Measurements from ENCODE around the gene LGI1. TPM values are rescaled to one million over a fixed set of nuclear protein-coding genes. Genes with fewer than 3 reads are reported as not detected.

The LGI1 gene
- total RNA-seq, 1 experiment from 2014 or later = not detected

DNA sequence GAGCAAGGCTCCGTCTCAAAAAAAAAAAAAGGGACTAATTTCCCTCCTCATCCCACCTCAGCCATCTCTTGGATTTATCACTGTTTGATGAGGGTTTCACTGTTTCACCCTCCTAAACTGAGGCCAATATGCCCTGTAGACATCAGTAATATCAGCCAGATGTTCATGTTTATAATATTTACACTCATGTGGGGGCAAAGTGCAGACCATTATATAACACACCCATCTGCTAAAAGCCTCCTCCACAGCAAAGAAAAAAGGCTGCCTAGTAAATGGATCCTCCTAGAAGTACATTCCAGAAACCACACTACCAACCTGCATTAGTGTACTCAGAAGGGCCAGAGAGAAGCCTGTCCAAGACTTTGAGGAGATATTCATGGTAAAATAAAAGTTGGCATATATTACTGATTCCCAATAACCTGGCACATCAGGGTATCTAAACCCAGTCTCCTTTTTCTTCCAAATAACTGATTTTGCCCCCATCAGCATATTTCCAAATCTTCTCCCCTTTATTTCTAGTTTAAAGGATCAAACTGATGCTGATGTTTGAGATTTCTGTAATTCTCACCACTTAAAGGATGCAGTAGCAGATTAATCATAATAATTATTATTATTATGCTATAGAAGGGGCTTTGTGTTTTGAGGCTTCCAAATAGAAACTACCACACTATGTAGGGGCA is 55.1 kb downstream of the LGI1 start:
- H3K27ac ChIP-seq (ENCODE audit: low read length) = no peak overlapping the region
- DNase-seq (ENCODE audit: low read depth, low spot score) = no peak
- ATAC-seq = no peak
- H3K36me3 ChIP-seq (ENCODE audit: control insufficient read depth, insufficient read depth, low read length) = no peaks in the 10 kb centered on the region
- CTCF ChIA-PET = interaction anchor here (0.8 to 3.7 kb wide), 2 partner anchors 67 to 112 kb away, joined by 3 to 51 read pairs; no protein-coding TSS in a partner anchor
- no TSS peak for BruUV-seq (replicated peaks)
- peaks cover 19% of the 10 kb centered on the region for H3K27me3 ChIP-seq (ENCODE audit: control insufficient read depth, insufficient read depth, low read length)
- H3K4me3 ChIP-seq (ENCODE audit: low read depth in 2 of 2, low read length in 2 of 2) = no peak overlapping the region
- intact Hi-C loops (cut with micrococcal nuclease; ENCODE audit: unreplicated experiment) = loop anchor here (10.0 kb wide), 1 partner anchor 258 kb away; no protein-coding TSS in a partner anchor
- H3K9me3 ChIP-seq (ENCODE audit: control insufficient read depth, insufficient read depth, low read depth, low read length) = no peaks in the 10 kb centered on the region
- in situ Hi-C loops (cut with HindIII; ENCODE audit: low pct_unique_long_range_greater_than_20kb, low sequenced_read_pairs) = no loop called here
- POLR2A ChIA-PET = no interaction called here
- peaks cover 6% of the 10 kb centered on the region; the same call in 1 of the 2 replicates for H3K4me1 ChIP-seq (ENCODE audit: control insufficient read depth, insufficient read depth, low read length)
- TF ChIP-seq TCF7L2 (IDR thresholded peaks at IDR 0.05; ENCODE audit: low read depth, low read length) = no peak
- no peak for TF ChIP-seq SIN3A (IDR thresholded peaks at IDR 0.05; ENCODE audit: borderline replicate concordance, insufficient read depth, low read depth, low read length)
- TF ChIP-seq, protein P1, sequence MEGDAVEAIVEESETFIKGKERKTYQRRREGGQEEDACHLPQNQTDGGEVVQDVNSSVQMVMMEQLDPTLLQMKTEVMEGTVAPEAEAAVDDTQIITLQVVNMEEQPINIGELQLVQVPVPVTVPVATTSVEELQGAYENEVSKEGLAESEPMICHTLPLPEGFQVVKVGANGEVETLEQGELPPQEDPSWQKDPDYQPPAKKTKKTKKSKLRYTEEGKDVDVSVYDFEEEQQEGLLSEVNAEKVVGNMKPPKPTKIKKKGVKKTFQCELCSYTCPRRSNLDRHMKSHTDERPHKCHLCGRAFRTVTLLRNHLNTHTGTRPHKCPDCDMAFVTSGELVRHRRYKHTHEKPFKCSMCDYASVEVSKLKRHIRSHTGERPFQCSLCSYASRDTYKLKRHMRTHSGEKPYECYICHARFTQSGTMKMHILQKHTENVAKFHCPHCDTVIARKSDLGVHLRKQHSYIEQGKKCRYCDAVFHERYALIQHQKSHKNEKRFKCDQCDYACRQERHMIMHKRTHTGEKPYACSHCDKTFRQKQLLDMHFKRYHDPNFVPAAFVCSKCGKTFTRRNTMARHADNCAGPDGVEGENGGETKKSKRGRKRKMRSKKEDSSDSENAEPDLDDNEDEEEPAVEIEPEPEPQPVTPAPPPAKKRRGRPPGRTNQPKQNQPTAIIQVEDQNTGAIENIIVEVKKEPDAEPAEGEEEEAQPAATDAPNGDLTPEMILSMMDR (IDR thresholded peaks at IDR 0.05) = no peak
- no peak for TF ChIP-seq POLR2AphosphoS5 (IDR thresholded peaks at IDR 0.05; ENCODE audit: low read depth, low read length)
- TF ChIP-seq, protein P2, sequence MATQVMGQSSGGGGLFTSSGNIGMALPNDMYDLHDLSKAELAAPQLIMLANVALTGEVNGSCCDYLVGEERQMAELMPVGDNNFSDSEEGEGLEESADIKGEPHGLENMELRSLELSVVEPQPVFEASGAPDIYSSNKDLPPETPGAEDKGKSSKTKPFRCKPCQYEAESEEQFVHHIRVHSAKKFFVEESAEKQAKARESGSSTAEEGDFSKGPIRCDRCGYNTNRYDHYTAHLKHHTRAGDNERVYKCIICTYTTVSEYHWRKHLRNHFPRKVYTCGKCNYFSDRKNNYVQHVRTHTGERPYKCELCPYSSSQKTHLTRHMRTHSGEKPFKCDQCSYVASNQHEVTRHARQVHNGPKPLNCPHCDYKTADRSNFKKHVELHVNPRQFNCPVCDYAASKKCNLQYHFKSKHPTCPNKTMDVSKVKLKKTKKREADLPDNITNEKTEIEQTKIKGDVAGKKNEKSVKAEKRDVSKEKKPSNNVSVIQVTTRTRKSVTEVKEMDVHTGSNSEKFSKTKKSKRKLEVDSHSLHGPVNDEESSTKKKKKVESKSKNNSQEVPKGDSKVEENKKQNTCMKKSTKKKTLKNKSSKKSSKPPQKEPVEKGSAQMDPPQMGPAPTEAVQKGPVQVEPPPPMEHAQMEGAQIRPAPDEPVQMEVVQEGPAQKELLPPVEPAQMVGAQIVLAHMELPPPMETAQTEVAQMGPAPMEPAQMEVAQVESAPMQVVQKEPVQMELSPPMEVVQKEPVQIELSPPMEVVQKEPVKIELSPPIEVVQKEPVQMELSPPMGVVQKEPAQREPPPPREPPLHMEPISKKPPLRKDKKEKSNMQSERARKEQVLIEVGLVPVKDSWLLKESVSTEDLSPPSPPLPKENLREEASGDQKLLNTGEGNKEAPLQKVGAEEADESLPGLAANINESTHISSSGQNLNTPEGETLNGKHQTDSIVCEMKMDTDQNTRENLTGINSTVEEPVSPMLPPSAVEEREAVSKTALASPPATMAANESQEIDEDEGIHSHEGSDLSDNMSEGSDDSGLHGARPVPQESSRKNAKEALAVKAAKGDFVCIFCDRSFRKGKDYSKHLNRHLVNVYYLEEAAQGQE (IDR thresholded peaks at IDR 0.05; ENCODE audit: insufficient read depth in 1 of 2, low read depth in 2 of 2, low read length in 1 of 2) = no peak

DNA sequence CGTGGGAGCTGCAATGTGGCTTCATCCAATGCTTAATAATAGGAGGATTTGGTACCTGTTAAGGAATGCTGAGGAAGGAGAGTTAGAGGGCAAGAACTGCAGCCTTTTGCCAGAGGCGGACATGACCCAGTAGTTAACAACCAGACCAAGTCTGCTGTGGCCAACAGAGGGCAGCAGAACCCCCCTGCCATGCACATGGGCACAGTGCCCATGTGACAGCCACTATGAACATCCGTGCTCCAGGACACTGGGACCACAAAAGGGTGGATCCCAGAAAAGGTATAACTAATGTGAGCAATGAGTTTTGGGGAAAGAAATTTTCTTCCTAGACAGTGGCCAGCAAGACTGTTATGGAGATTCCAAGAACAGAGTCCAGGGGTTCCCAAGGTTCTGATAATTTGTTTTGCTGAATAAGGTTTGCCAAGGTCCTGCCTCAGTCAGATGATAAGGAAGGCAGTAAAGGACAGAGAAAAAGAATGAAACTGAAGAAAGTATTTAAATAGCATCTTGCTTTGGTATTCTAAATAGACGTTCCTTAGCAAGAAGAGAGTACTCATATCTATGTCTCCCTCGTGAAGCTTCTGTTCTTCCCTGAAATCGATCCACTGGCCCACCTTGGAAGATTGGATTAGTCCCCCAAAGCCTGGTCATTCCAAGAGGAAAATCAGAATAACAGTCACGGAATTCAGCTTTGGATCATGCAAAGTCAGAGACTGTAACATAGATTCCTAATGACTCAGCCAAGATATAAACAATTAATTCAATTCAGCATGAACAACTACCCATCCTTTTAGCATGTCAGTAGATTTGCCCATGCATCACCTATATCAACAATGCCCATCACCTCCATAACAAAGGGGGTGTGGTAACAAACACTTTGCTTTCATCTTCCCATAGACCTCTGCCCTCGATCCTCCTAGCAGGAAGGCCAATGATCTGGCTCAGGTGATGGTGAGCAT is 56.0 kb downstream of the LGI1 start:
- CTCF ChIA-PET = interaction anchor here (0.6 to 3.7 kb wide), 4 partner anchors 19 to 259 kb away, joined by 3 to 51 read pairs (median 6); no protein-coding TSS in a partner anchor
- ATAC-seq (peak; percentile 68), DNase-seq (ENCODE audit: low read depth, low spot score) (no peak)
- Histone ChIP-seq H3K9me3 (ENCODE audit: control insufficient read depth, insufficient read depth, low read depth, low read length) (no peaks in the 10 kb centered on the region), H3K27ac (ENCODE audit: low read length) (no peak overlapping the region), H3K36me3 (ENCODE audit: control insufficient read depth, insufficient read depth, low read length) (no peaks in the 10 kb centered on the region), H3K4me3 (ENCODE audit: low read depth in 2 of 2, low read length in 2 of 2) (no peak overlapping the region), H3K27me3 (ENCODE audit: control insufficient read depth, insufficient read depth, low read length) (peaks cover 11% of the 10 kb centered on the region), H3K4me1 (ENCODE audit: control insufficient read depth, insufficient read depth, low read length) (peaks cover 6% of the 10 kb centered on the region; the same call in 1 of the 2 replicates)
- in situ Hi-C loops (cut with HindIII; ENCODE audit: low pct_unique_long_range_greater_than_20kb, low sequenced_read_pairs) (no loop called here), intact Hi-C loops (cut with micrococcal nuclease; ENCODE audit: unreplicated experiment) (loop anchor here (2.0 to 10.0 kb wide), 2 partner anchors 111 to 259 kb away; partner anchors contain the start of gene FRA10AC1)
- TF ChIP-seq, protein P2 (IDR thresholded peaks at IDR 0.05; ENCODE audit: insufficient read depth in 1 of 2, low read depth in 2 of 2, low read length in 1 of 2) = no peak
- TF ChIP-seq, protein P1 (IDR thresholded peaks at IDR 0.05) = peak; percentile 92
- TF ChIP-seq POLR2AphosphoS5 (IDR thresholded peaks at IDR 0.05; ENCODE audit: low read depth, low read length) = no peak
- POLR2A ChIA-PET = no interaction called here
- BruUV-seq (replicated peaks) = no TSS peak

All from Panc1 (cell line).